ENCODE data around the gene ST8SIA5.

DNA sequence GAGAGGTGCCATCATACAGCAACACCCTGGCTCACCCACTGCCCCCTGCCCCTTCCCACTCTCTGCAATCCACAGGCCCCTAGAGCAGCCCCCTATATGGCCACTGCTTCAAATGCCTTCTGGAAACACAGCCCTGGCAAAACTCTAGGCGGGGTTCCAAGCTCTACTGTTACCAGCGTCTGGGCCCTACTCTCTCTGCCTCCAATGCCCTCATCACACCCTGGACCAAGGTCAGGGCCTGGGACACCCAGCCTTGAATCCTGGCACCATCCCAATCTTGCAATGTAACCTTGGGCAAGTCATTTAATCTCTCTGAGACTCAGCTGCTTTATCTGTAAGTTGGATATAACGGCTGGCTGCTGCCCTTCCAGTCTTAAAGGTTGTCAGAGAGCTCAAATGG, 60.6 kb downstream of the ST8SIA5 start:
- TF ChIP-seq, protein P1, sequence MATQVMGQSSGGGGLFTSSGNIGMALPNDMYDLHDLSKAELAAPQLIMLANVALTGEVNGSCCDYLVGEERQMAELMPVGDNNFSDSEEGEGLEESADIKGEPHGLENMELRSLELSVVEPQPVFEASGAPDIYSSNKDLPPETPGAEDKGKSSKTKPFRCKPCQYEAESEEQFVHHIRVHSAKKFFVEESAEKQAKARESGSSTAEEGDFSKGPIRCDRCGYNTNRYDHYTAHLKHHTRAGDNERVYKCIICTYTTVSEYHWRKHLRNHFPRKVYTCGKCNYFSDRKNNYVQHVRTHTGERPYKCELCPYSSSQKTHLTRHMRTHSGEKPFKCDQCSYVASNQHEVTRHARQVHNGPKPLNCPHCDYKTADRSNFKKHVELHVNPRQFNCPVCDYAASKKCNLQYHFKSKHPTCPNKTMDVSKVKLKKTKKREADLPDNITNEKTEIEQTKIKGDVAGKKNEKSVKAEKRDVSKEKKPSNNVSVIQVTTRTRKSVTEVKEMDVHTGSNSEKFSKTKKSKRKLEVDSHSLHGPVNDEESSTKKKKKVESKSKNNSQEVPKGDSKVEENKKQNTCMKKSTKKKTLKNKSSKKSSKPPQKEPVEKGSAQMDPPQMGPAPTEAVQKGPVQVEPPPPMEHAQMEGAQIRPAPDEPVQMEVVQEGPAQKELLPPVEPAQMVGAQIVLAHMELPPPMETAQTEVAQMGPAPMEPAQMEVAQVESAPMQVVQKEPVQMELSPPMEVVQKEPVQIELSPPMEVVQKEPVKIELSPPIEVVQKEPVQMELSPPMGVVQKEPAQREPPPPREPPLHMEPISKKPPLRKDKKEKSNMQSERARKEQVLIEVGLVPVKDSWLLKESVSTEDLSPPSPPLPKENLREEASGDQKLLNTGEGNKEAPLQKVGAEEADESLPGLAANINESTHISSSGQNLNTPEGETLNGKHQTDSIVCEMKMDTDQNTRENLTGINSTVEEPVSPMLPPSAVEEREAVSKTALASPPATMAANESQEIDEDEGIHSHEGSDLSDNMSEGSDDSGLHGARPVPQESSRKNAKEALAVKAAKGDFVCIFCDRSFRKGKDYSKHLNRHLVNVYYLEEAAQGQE (IDR thresholded peaks at IDR 0.05; ENCODE audit: low read depth): no peak
- TF ChIP-seq EP300 (IDR thresholded peaks at IDR 0.05; ENCODE audit: borderline replicate concordance) (no peak), CREB1 (IDR thresholded peaks at IDR 0.05; ENCODE audit: low read depth) (no peak), YY1 (IDR thresholded peaks at IDR 0.05; ENCODE audit: low read depth) (no peak)
- TF ChIP-seq, protein P2, sequence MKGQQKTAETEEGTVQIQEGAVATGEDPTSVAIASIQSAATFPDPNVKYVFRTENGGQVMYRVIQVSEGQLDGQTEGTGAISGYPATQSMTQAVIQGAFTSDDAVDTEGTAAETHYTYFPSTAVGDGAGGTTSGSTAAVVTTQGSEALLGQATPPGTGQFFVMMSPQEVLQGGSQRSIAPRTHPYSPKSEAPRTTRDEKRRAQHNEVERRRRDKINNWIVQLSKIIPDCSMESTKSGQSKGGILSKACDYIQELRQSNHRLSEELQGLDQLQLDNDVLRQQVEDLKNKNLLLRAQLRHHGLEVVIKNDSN (IDR thresholded peaks at IDR 0.05): no peak
